DMS153 treated with DMSO at 0.1 percent for 48 hours (cell line): Measurements from ENCODE around the gene CCNG1.

Experiments
- DNase-seq: peaks from one replicate; lab custom pipeline; 2025; ENCODE audit not compliant: unreplicated experiment; lab: John Stamatoyannopoulos, UW

CCNG1 gene

GRCh38 chr5:163489055-163489744 lies 51.8 kb downstream of the CCNG1 start:
- DNase-seq = no peak

- DNase-seq = no peak
These were observed 52.3 kb downstream of the CCNG1 start for GRCh38 chr5:163489745-163490075.
